WERI-Rb-1 (cell line): ENCODE results near the gene CLEC18B.
"Not testable (repeated sequence)": the region's sequence is repeated elsewhere in the genome, so short reads cannot be mapped to it uniquely, and the experiment has no call there.

Source experiments
- DNase-seq: peaks from one replicate; pipeline ENCODE4 v3.0.0-alpha.2; 2020
- H3K27ac ChIP-seq: fragments of 250-450 bp; sonication (Bioruptor Pico); 2 replicates; pipeline ENCODE4 v1.5.1; 2020; ENCODE audit warnings: mild to moderate bottlenecking, moderate library complexity
- H3K27me3 ChIP-seq: fragments of 250-450 bp; sonication (Bioruptor Pico); 2 replicates; pipeline ENCODE4 v1.5.1; 2021; ENCODE audit warnings: mild to moderate bottlenecking, low read depth, moderate library complexity; ENCODE audit not compliant: insufficient read depth, severe bottlenecking
- H3K36me3 ChIP-seq: fragments of 250-450 bp; sonication (Bioruptor Pico); 2 replicates; pipeline ENCODE4 v1.5.1; 2020; ENCODE audit warnings: mild to moderate bottlenecking, moderate library complexity
- H3K4me3 ChIP-seq: 2 replicates; pipeline ENCODE4 v1.5.1; 2011; ENCODE audit warnings: low read depth, mild to moderate bottlenecking, control low read depth, low read length
- H3K9me3 ChIP-seq: fragments of 250-450 bp; sonication (Bioruptor Pico); 2 replicates; pipeline ENCODE4 v1.5.1; 2021; ENCODE audit warnings: mild to moderate bottlenecking, moderate library complexity; ENCODE audit not compliant: severe bottlenecking
- CTCF ChIP-seq: IDR thresholded peaks from 2 replicates; pipeline ENCODE4 v1.5.1; 2011; ENCODE audit warnings: low read depth, mild to moderate bottlenecking, control low read depth, inconsistent platforms, low read length

Gene CLEC18B

GRCh38 chr16:74438492-74438979, 17.3 kb upstream of the CLEC18B start:
- H3K27me3 ChIP-seq: no peaks in the 10 kb centered on the region
- no peaks in the 10 kb centered on the region for H3K36me3 ChIP-seq
- H3K9me3 ChIP-seq: no peaks in the 10 kb centered on the region
- TF ChIP-seq CTCF: no peak
- no peak for DNase-seq
- H3K4me3 ChIP-seq: no peak overlapping the region
- no peak overlapping the region for H3K27ac ChIP-seq

- no peak for TF ChIP-seq CTCF
- Histone ChIP-seq H3K4me3 (no peak overlapping the region), H3K9me3 (no peaks in the 10 kb centered on the region), H3K27ac (no peak overlapping the region), H3K36me3 (no peaks in the 10 kb centered on the region), H3K27me3 (no peaks in the 10 kb centered on the region)
- DNase-seq: no peak
These were observed 10.2 kb upstream of the CLEC18B start for GRCh38 chr16:74431516-74431915.

- TF ChIP-seq CTCF: peak; percentile 60
- H3K36me3 ChIP-seq, H3K27me3 ChIP-seq, H3K27ac ChIP-seq, H3K9me3 ChIP-seq, H3K4me3 ChIP-seq: not testable (repeated sequence)
- DNase-seq: peak; percentile 51
These were observed 8.9 kb upstream of the CLEC18B start for GRCh38 chr16:74430036-74430712.

- H3K27ac ChIP-seq, DNase-seq, H3K4me3 ChIP-seq, H3K27me3 ChIP-seq, H3K36me3 ChIP-seq, H3K9me3 ChIP-seq: not testable (repeated sequence)
These were observed 7.2 kb upstream of the CLEC18B start for GRCh38 chr16:74428493-74428892.

GRCh38 chr16:74425751-74426150, 4.5 kb upstream of the CLEC18B start:
- H3K27me3 ChIP-seq, H3K36me3 ChIP-seq, DNase-seq, H3K9me3 ChIP-seq, H3K27ac ChIP-seq, H3K4me3 ChIP-seq: not testable (repeated sequence)

GRCh38 chr16:74423721-74424120, 2.4 kb upstream of the CLEC18B start:
- H3K27ac ChIP-seq, H3K4me3 ChIP-seq, H3K9me3 ChIP-seq, DNase-seq, H3K27me3 ChIP-seq, H3K36me3 ChIP-seq: not testable (repeated sequence)

- H3K4me3 ChIP-seq, H3K27me3 ChIP-seq, DNase-seq, H3K36me3 ChIP-seq, H3K9me3 ChIP-seq, H3K27ac ChIP-seq: not testable (repeated sequence)
These were observed 808 bp upstream of the CLEC18B start for GRCh38 chr16:74422086-74422485.

GRCh38 chr16:74421482-74421785, 156 bp upstream of the CLEC18B start:
- not testable (repeated sequence) for H3K27ac ChIP-seq, DNase-seq, H3K9me3 ChIP-seq, H3K27me3 ChIP-seq, H3K4me3 ChIP-seq, H3K36me3 ChIP-seq

GRCh38 chr16:74419811-74420210, 1.5 kb downstream of the CLEC18B start:
- DNase-seq, H3K9me3 ChIP-seq, H3K27ac ChIP-seq, H3K27me3 ChIP-seq, H3K36me3 ChIP-seq, H3K4me3 ChIP-seq: not testable (repeated sequence)

GRCh38 chr16:74417897-74418296, 3.4 kb downstream of the CLEC18B start:
- H3K9me3 ChIP-seq, H3K27ac ChIP-seq, H3K4me3 ChIP-seq, H3K36me3 ChIP-seq, H3K27me3 ChIP-seq, DNase-seq: not testable (repeated sequence)

GRCh38 chr16:74413920-74414319, 7.4 kb downstream of the CLEC18B start:
- H3K27ac ChIP-seq, H3K9me3 ChIP-seq, DNase-seq, H3K36me3 ChIP-seq, H3K4me3 ChIP-seq, H3K27me3 ChIP-seq: not testable (repeated sequence)

- not testable (repeated sequence) for H3K27me3 ChIP-seq, H3K27ac ChIP-seq, H3K36me3 ChIP-seq, DNase-seq, H3K9me3 ChIP-seq, H3K4me3 ChIP-seq
These were observed 7.8 kb downstream of the CLEC18B start for GRCh38 chr16:74413485-74413884.
